GM12892 (cell line): Measurements from ENCODE around the gene RASA4B.
"Not testable (repeated sequence)": the region's sequence is repeated elsewhere in the genome, so short reads cannot be mapped to it uniquely, and the experiment has no call there.

ENCODE experiments used
- POLR2A ChIP-seq: IDR thresholded peaks from 2 replicates; pipeline ENCODE4 v1.6.1; 2011; ENCODE audit warnings: low read depth, low read length, control low read depth
- POLR2AphosphoS5 ChIP-seq: IDR thresholded peaks from 2 replicates; pipeline ENCODE4 v1.6.1; 2011; ENCODE audit warnings: low read depth, low read length, control low read depth
- TAF1 ChIP-seq: IDR thresholded peaks from 2 replicates; pipeline ENCODE4 v1.6.1; 2011; ENCODE audit warnings: low read depth, mild to moderate bottlenecking, control low read depth, low read length, borderline replicate concordance

GRCh38 chr7:102535062-102535615, 17.6 kb upstream of the RASA4B start:
- not testable (repeated sequence) for TF ChIP-seq TAF1, POLR2AphosphoS5, POLR2A
